ENCODE measurements around the gene TSPAN13.

DNA sequence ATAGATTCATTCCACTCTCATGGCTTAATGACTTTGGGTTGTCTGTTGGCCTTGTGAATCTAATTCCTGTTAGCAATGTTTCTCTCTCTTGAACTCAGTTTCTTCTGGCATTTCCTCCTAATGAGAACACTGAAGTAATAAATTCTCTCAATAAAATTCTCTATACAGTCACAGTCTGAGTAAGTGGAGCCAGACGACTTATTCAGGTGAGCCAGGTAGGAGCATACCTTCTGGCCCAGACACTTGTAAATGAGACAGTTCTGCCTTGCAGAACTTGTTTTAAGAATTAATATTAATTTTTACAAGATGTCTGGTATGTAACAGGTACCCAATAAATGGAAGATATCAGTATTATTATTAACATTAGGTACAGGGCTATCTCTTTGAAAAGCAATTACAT lies 79.8 kb downstream of the TSPAN13 start:
- no peak for TF ChIP-seq EZH2 (IDR thresholded peaks at IDR 0.05; ENCODE audit: low read length, missing control alignments)
- TF ChIP-seq, protein P1, sequence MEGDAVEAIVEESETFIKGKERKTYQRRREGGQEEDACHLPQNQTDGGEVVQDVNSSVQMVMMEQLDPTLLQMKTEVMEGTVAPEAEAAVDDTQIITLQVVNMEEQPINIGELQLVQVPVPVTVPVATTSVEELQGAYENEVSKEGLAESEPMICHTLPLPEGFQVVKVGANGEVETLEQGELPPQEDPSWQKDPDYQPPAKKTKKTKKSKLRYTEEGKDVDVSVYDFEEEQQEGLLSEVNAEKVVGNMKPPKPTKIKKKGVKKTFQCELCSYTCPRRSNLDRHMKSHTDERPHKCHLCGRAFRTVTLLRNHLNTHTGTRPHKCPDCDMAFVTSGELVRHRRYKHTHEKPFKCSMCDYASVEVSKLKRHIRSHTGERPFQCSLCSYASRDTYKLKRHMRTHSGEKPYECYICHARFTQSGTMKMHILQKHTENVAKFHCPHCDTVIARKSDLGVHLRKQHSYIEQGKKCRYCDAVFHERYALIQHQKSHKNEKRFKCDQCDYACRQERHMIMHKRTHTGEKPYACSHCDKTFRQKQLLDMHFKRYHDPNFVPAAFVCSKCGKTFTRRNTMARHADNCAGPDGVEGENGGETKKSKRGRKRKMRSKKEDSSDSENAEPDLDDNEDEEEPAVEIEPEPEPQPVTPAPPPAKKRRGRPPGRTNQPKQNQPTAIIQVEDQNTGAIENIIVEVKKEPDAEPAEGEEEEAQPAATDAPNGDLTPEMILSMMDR (conservative IDR thresholded peaks at IDR 0.05 in 1 of 2, IDR thresholded peaks at IDR 0.05 in 1 of 2; ENCODE audit: low read depth in 1 of 2, low read length in 2 of 2) = no peak
